HCT116 (cell line): ENCODE results near the gene SH3GL1. TPM values are rescaled to one million over a fixed set of nuclear protein-coding genes. Genes with fewer than 3 reads are reported as not detected.

Experiments used
- ATAC-seq: fragments of 200-7000 bp; cut with Tn5 transposase; 2 replicates; pipeline ENCODE4 v1.9.1; 2020; ENCODE audit warnings: mild to moderate bottlenecking, moderate library complexity
- BruUV-seq: library from RNA; stranded (reverse); fragments of 400-500 nt; replicated peaks from 2 replicates; lab custom pipeline; 2021; lab: Mats Ljungman, UMichigan
- CTCF ChIA-PET: fragments of 300-600 bp; sonication (Branson Sonifier 250); formaldehyde crosslinking; loops from one replicate; lab custom pipeline; 2021; ENCODE audit warnings: antibody characterized with exemption; lab: Charles Lee
- POLR2A ChIA-PET: fragments of 300-600, 350-600 bp; sonication (Branson Sonifier 250); formaldehyde crosslinking; loops from one replicate; lab custom pipeline; 2021; ENCODE audit warnings: antibody characterized with exemption; lab: Charles Lee
- RAD21 ChIA-PET, 2 experiments: fragments of 300-600 bp; sonication (Branson Sonifier 250); formaldehyde crosslinking; loops; one replicate each; lab custom pipeline; 2023; ENCODE audit warnings: low total read pairs in 2 of 2; ENCODE audit not compliant: uncharacterized antibody in 2 of 2, unreplicated experiment in 2 of 2, low non-redundant PET in 1 of 2; lab: Charles Lee
- DNase-seq: peaks from one replicate; pipeline ENCODE4 v3.0.0-alpha.2; 2010; ENCODE audit warnings: low read depth, low spot score
- H2AFZ ChIP-seq: fragments of 200-600 bp; shearing (Covaris generic), sonication (generic); 2 replicates; pipeline ENCODE4 v1.6.1; 2017; ENCODE audit warnings: low read depth, mixed run types, mixed read lengths, antibody characterized with exemption, low read length; ENCODE audit not compliant: poor library complexity, severe bottlenecking
- H3K27ac ChIP-seq: 2 replicates; pipeline ENCODE4 v1.5.1; 2012; ENCODE audit warnings: low read depth, low read length
- H3K27me3 ChIP-seq: fragments of 200-600 bp; sonication (generic); 2 replicates; pipeline ENCODE4 v1.6.1; 2016; ENCODE audit warnings: mixed run types, low read length, mixed read lengths; ENCODE audit not compliant: insufficient read depth
- H3K36me3 ChIP-seq, 2 experiments: fragments of 200-500 bp in 1 of 2; fragments of 200-600 bp in 1 of 2; sonication (Bioruptor generic) in 1 of 2; sonication (generic) in 1 of 2; 2 replicates each; pipeline versions ENCODE4 v1.5.1 to v1.6.1; 2014 to 2016; ENCODE audit warnings: low read length in 2 of 2, inconsistent platforms in 1 of 2, mixed read lengths in 1 of 2, mixed run types in 1 of 2; ENCODE audit not compliant: insufficient read depth in 2 of 2, control insufficient read depth in 1 of 2
- H3K4me1 ChIP-seq, 2 experiments: fragments of 200-600 bp in 1 of 2; sonication (generic) in 1 of 2; 2 replicates each; pipeline versions ENCODE4 v1.5.1 to v1.6.1; 2012 to 2017; ENCODE audit warnings: low read length in 2 of 2, inconsistent platforms in 1 of 2, mild to moderate bottlenecking in 1 of 2, mixed read lengths in 1 of 2, mixed run types in 1 of 2, moderate library complexity in 1 of 2; ENCODE audit not compliant: insufficient read depth in 2 of 2, control insufficient read depth in 1 of 2
- H3K4me2 ChIP-seq: fragments of 200-600 bp; sonication (generic); 2 replicates; pipeline ENCODE4 v1.6.1; 2017; ENCODE audit warnings: mixed run types, low read length, mixed read lengths
- H3K4me3 ChIP-seq, 2 experiments: fragments of 200-600 bp in 1 of 2; sonication (generic) in 1 of 2; replicated peaks in 1 of 2; 2 replicates each; pipeline ENCODE4 v1.5.1; 2011 to 2016; ENCODE audit warnings: low read length in 2 of 2, control low read depth in 1 of 2, low read depth in 1 of 2, mild to moderate bottlenecking in 1 of 2, mixed read lengths in 1 of 2, mixed run types in 1 of 2
- H3K79me2 ChIP-seq: fragments of 200-600 bp; sonication (generic); 2 replicates; pipeline ENCODE4 v1.6.1; 2017; ENCODE audit warnings: mild to moderate bottlenecking, mixed run types, low read length, moderate library complexity, mixed read lengths; ENCODE audit not compliant: insufficient read depth
- H3K9ac ChIP-seq: fragments of 200-600 bp; sonication (generic); 2 replicates; pipeline ENCODE4 v1.6.1; 2016; ENCODE audit warnings: low read length, mixed read lengths
- H3K9me2 ChIP-seq: fragments of 200-600 bp; sonication (generic), shearing (Covaris generic); 2 replicates; pipeline ENCODE4 v1.6.1; 2017; ENCODE audit warnings: mixed run types, mild to moderate bottlenecking, moderate library complexity; ENCODE audit not compliant: insufficient read depth
- H3K9me3 ChIP-seq, 2 experiments: fragments of 200-500 bp in 1 of 2; fragments of 200-600 bp in 1 of 2; sonication (Bioruptor generic) in 1 of 2; sonication (generic) in 1 of 2; 2 replicates each; pipeline ENCODE4 v1.6.1; 2014 to 2017; ENCODE audit warnings: low read length in 2 of 2, mixed read lengths in 2 of 2, inconsistent platforms in 1 of 2, low read depth in 1 of 2, mild to moderate bottlenecking in 1 of 2, mixed run types in 1 of 2, moderate library complexity in 1 of 2; ENCODE audit not compliant: control insufficient read depth in 1 of 2, insufficient read depth in 1 of 2
- H4K20me1 ChIP-seq: fragments of 200-600 bp; sonication (generic), shearing (Covaris generic); 2 replicates; pipeline ENCODE4 v1.6.1; 2017; ENCODE audit warnings: mixed run types, mild to moderate bottlenecking, moderate library complexity; ENCODE audit not compliant: insufficient read depth
- CBX3 ChIP-seq: IDR thresholded peaks from 2 replicates; pipeline ENCODE4 v1.6.1; 2012; ENCODE audit warnings: low read depth
- EGR1 ChIP-seq: IDR thresholded peaks from 2 replicates; pipeline ENCODE4 v1.6.1; 2012; ENCODE audit warnings: low read depth
- ELF1 ChIP-seq: IDR thresholded peaks from 2 replicates; pipeline ENCODE4 v1.6.1; 2012; ENCODE audit warnings: low read depth, borderline replicate concordance
- EZH2 ChIP-seq: fragments of 200-600 bp; sonication (generic); IDR thresholded peaks from 2 replicates; pipeline ENCODE4 v1.6.1; 2017; ENCODE audit warnings: antibody characterized with exemption, mixed run types
- EZH2phosphoT487 ChIP-seq: fragments of 200-600 bp; IDR thresholded peaks from 2 replicates; pipeline ENCODE4 v1.6.1; 2018; ENCODE audit warnings: antibody characterized with exemption, borderline replicate concordance
- FOSL1 ChIP-seq: IDR thresholded peaks from 2 replicates; pipeline ENCODE4 v1.6.1; 2012; ENCODE audit warnings: low read depth
- JUND ChIP-seq: IDR thresholded peaks from 2 replicates; pipeline ENCODE4 v1.6.1; 2012
- MAX ChIP-seq: IDR thresholded peaks from 2 replicates; pipeline ENCODE4 v1.6.1; 2012
- POLR2A ChIP-seq: IDR thresholded peaks from 2 replicates; pipeline ENCODE4 v1.7.0; 2011; ENCODE audit warnings: borderline replicate concordance; ENCODE audit not compliant: insufficient read depth, insufficient read length; ENCODE audit errors: extremely low read depth
- POLR2AphosphoS5 ChIP-seq: IDR thresholded peaks from 2 replicates; pipeline ENCODE4 v1.6.1; 2011; ENCODE audit warnings: mild to moderate bottlenecking, low read depth, low read length, moderate library complexity
- RAD21 ChIP-seq: IDR thresholded peaks from 2 replicates; pipeline ENCODE4 v1.6.1; 2012; ENCODE audit warnings: low read depth, mild to moderate bottlenecking
- SP1 ChIP-seq: IDR thresholded peaks from 2 replicates; pipeline ENCODE4 v1.6.1; 2012; ENCODE audit warnings: low read depth
- SRF ChIP-seq: IDR thresholded peaks from 2 replicates; pipeline ENCODE4 v1.6.1; 2012; ENCODE audit warnings: low read depth
- TCF7L2 ChIP-seq: IDR thresholded peaks from 2 replicates; pipeline ENCODE4 v1.7.0; 2011; ENCODE audit warnings: borderline replicate concordance, inconsistent platforms; ENCODE audit not compliant: insufficient read depth, insufficient read length; ENCODE audit errors: extremely low read depth
- YY1 ChIP-seq: IDR thresholded peaks from 2 replicates; pipeline ENCODE4 v1.6.1; 2011; ENCODE audit warnings: low read length, low read depth, moderate library complexity, mild to moderate bottlenecking; ENCODE audit not compliant: insufficient replicate concordance; ENCODE audit errors: extremely low read depth
- ZFX ChIP-seq: fragments of 450-650 bp; IDR thresholded peaks from 2 replicates; pipeline ENCODE4 v1.6.1; 2017
- ZNF274 ChIP-seq: fragments of 200-500 bp; sonication (Bioruptor generic); IDR thresholded peaks from 2 replicates; pipeline ENCODE4 v1.6.1; 2014; ENCODE audit warnings: mild to moderate bottlenecking, low read depth, low read length, inconsistent platforms
- intact Hi-C: fragments of 100-400 bp; cut with micrococcal nuclease; formaldehyde crosslinking; loops from 2 replicates; pipeline ENCODE4 v1.10.0; 2022
- total RNA-seq: library from RNA; stranded (reverse); gene quantifications from one replicate; pipeline ENCODE4 v1.2.1, GENCODE V29; 2021; ENCODE audit not compliant: unreplicated experiment
- TF ChIP-seq, protein P1 (sequence below): IDR thresholded peaks from 2 replicates; pipeline ENCODE4 v1.6.1; 2012
- TF ChIP-seq, protein P2 (sequence below), 3 experiments: fragments of 200-600 bp in 1 of 3; sonication (generic) in 1 of 3; IDR thresholded peaks in 2 of 3; conservative IDR thresholded peaks in 1 of 3; 2 replicates each; pipeline ENCODE4 v1.5.1; 2012 to 2017; ENCODE audit warnings: low read depth in 2 of 3, low read length in 2 of 3, antibody characterized with exemption in 1 of 3, borderline replicate concordance in 1 of 3, control low read depth in 1 of 3, mild to moderate bottlenecking in 1 of 3, mixed read lengths in 1 of 3, mixed run types in 1 of 3, moderate library complexity in 1 of 3; ENCODE audit not compliant: insufficient read depth in 1 of 3
- TF ChIP-seq, protein P3 (sequence below): IDR thresholded peaks from 2 replicates; pipeline ENCODE4 v1.6.1; 2012; ENCODE audit warnings: low read depth

Gene SH3GL1
- total RNA-seq, 1 experiment from 2014 or later, result 86.0 TPM

DNA sequence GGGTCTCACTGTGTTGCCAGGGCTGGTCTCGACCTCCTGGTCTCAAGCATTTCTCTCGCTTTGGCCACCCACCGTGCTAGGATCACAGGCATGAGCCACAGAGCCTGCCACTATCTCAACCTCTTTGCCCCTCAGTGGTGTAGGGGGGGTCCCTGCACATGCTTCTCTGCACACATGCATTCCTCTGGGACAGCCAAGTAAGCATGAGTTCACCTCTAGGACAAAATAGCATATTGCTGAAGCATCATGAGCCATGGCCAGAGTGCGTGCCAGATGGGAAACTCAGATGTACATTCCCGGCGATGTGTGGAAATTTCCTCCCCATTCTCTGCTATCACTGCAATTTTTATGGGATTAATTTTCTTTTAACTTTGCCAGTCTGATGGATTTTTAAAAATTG, 25.2 kb upstream of the SH3GL1 start:
- H3K9me2 ChIP-seq, result no peaks in the 10 kb centered on the region
- intact Hi-C loops, result no loop called here
- H3K9me3 ChIP-seq, result no peaks in the 10 kb centered on the region
- H3K36me3 ChIP-seq, result peaks cover 41% of the 10 kb centered on the region in 2 experiments
- H2AFZ ChIP-seq, result no peak overlapping the region
- POLR2A ChIA-PET, result no interaction called here
- no peaks in the 10 kb centered on the region for H3K4me1 ChIP-seq
- H4K20me1 ChIP-seq, result no peaks in the 10 kb centered on the region
- H3K27me3 ChIP-seq, result no peaks in the 10 kb centered on the region
- no TSS peak for BruUV-seq
- no peak overlapping the region for H3K4me2 ChIP-seq
- peaks cover 17% of the 10 kb centered on the region for H3K79me2 ChIP-seq
- TF ChIP-seq EZH2 (no peak), YY1 (no peak), JUND (no peak), POLR2AphosphoS5 (no peak), EZH2phosphoT487 (no peak), CBX3 (no peak), EGR1 (no peak), POLR2A (no peak), FOSL1 (no peak), TCF7L2 (no peak), RAD21 (no peak), MAX (no peak), SRF (no peak), ZFX (no peak), ZNF274 (no peak), SP1 (no peak), ELF1 (no peak)
- TF ChIP-seq, protein P1, sequence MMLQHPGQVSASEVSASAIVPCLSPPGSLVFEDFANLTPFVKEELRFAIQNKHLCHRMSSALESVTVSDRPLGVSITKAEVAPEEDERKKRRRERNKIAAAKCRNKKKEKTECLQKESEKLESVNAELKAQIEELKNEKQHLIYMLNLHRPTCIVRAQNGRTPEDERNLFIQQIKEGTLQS, result no peak
- TF ChIP-seq, protein P2, sequence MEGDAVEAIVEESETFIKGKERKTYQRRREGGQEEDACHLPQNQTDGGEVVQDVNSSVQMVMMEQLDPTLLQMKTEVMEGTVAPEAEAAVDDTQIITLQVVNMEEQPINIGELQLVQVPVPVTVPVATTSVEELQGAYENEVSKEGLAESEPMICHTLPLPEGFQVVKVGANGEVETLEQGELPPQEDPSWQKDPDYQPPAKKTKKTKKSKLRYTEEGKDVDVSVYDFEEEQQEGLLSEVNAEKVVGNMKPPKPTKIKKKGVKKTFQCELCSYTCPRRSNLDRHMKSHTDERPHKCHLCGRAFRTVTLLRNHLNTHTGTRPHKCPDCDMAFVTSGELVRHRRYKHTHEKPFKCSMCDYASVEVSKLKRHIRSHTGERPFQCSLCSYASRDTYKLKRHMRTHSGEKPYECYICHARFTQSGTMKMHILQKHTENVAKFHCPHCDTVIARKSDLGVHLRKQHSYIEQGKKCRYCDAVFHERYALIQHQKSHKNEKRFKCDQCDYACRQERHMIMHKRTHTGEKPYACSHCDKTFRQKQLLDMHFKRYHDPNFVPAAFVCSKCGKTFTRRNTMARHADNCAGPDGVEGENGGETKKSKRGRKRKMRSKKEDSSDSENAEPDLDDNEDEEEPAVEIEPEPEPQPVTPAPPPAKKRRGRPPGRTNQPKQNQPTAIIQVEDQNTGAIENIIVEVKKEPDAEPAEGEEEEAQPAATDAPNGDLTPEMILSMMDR (IDR thresholded peaks at IDR 0.05 in 2 of 3, conservative IDR thresholded peaks at IDR 0.05 in 1 of 3; ENCODE audit: borderline replicate concordance in 1 of 3, insufficient read depth in 1 of 3, low read depth in 2 of 3, low read length in 2 of 3), result no peak
- TF ChIP-seq, protein P3, sequence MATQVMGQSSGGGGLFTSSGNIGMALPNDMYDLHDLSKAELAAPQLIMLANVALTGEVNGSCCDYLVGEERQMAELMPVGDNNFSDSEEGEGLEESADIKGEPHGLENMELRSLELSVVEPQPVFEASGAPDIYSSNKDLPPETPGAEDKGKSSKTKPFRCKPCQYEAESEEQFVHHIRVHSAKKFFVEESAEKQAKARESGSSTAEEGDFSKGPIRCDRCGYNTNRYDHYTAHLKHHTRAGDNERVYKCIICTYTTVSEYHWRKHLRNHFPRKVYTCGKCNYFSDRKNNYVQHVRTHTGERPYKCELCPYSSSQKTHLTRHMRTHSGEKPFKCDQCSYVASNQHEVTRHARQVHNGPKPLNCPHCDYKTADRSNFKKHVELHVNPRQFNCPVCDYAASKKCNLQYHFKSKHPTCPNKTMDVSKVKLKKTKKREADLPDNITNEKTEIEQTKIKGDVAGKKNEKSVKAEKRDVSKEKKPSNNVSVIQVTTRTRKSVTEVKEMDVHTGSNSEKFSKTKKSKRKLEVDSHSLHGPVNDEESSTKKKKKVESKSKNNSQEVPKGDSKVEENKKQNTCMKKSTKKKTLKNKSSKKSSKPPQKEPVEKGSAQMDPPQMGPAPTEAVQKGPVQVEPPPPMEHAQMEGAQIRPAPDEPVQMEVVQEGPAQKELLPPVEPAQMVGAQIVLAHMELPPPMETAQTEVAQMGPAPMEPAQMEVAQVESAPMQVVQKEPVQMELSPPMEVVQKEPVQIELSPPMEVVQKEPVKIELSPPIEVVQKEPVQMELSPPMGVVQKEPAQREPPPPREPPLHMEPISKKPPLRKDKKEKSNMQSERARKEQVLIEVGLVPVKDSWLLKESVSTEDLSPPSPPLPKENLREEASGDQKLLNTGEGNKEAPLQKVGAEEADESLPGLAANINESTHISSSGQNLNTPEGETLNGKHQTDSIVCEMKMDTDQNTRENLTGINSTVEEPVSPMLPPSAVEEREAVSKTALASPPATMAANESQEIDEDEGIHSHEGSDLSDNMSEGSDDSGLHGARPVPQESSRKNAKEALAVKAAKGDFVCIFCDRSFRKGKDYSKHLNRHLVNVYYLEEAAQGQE, result no peak
- H3K27ac ChIP-seq, result no peak overlapping the region
- DNase-seq (no peak), ATAC-seq (no peak)
- RAD21 ChIA-PET, result no interaction called here
- no peak overlapping the region for H3K4me3 ChIP-seq
- CTCF ChIA-PET, result no interaction called here
- no peak overlapping the region for H3K9ac ChIP-seq
